Body of pancreas (tissue), 4 donors: ENCODE measurements around the gene CNTNAP2.

Experiments used
- CTCF ChIP-seq, 7 experiments: fragments of 450-650 bp in 4 of 7; fragments of 200-600 bp in 3 of 7; sonication (generic) in 3 of 7; IDR thresholded peaks; one replicate each; pipeline ENCODE4 v1.5.1; 2016 to 2019; ENCODE audit warnings: antibody characterized with exemption in 7 of 7
- POLR2A ChIP-seq, 3 donors: fragments of 450-650 bp; IDR thresholded peaks; one replicate each; pipeline ENCODE4 v1.6.1; 2016; ENCODE audit warnings: antibody characterized with exemption in 3 of 3, mild to moderate bottlenecking in 2 of 3

- TF ChIP-seq POLR2A (IDR thresholded peaks at IDR 0.05) (no peak), CTCF (IDR thresholded peaks at IDR 0.05) (no peak)
These were observed 1536.9 kb downstream of the CNTNAP2 start for GRCh38 chr7:147653456-147653855.
